Stimulated activated naive B cell treated with anti-CD40 and anti-IgM and Interleukin-4, amounts not matched to agents 10 μg/mL and 1 μg/mL and 100 μg/mL, for 72 hours (primary cell): ENCODE results near the gene MOCOS.

Experiments
- ATAC-seq, 2 donors: fragments of 150-1000 bp; cut with Tn5 transposase; replicated peaks; 2 replicates each; pipeline ENCODE4 v1.10.0; 2021; ENCODE audit warnings: moderate library complexity in 1 of 2
- DNase-seq: peaks from one replicate; pipeline ENCODE4 v3.0.0; 2021
- H3K27ac Mint-ChIP-seq: one replicate; pipeline ENCODE4 v1.8.0; 2022; ENCODE audit warnings: mild to moderate bottlenecking, mixed read lengths
- H3K27me3 Mint-ChIP-seq, 2 donors: one replicate each; pipeline ENCODE4 v1.8.0; 2022; ENCODE audit warnings: mixed read lengths in 2 of 2
- H3K36me3 Mint-ChIP-seq, 2 donors: one replicate each; pipeline ENCODE4 v1.8.0; 2022; ENCODE audit warnings: mixed read lengths in 2 of 2, mild to moderate bottlenecking in 1 of 2
- H3K4me1 Mint-ChIP-seq, 2 donors: one replicate each; pipeline ENCODE4 v1.8.0; 2022; ENCODE audit warnings: mixed read lengths in 2 of 2, mild to moderate bottlenecking in 1 of 2
- H3K4me3 Mint-ChIP-seq, 2 donors: one replicate each; pipeline ENCODE4 v1.8.0; 2022; ENCODE audit warnings: mild to moderate bottlenecking in 2 of 2, mixed read lengths in 2 of 2, moderate library complexity in 1 of 2
- H3K9me3 Mint-ChIP-seq, 2 donors: one replicate each; pipeline ENCODE4 v1.8.0; 2022; ENCODE audit warnings: mixed read lengths in 2 of 2, mild to moderate bottlenecking in 1 of 2

MOCOS gene

DNA sequence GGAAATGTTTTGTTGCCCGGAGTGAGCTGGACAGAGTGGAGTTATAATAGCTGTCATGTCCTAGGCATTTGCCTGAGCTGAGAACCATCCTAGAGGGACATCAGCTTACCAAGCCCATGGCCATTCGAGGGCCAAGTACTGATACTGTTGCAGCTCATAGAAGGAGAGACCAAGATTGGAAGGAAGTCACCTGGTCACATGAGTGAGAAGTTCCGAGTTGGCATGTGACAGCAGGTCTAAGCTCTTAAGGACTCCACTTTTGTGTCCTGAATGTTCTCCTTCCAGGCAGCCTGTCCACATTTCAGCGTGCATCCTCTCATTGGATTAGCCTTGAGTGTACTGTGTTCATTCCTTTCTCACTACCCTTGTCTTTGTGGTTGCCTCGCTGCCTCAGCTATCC is 114.6 kb downstream of the MOCOS start:
- Mint-ChIP-seq H3K4me1 (peaks cover 0 to 2% of the 10 kb centered on the region in 2 donors), H3K9me3 (no peaks in the 10 kb centered on the region), H3K27ac (no peak overlapping the region), H3K36me3 (no peaks in the 10 kb centered on the region), H3K4me3 (no peak overlapping the region), H3K27me3 (peaks cover 49 to 74% of the 10 kb centered on the region in 2 donors)
- ATAC-seq (no peak), DNase-seq (no peak)

DNA sequence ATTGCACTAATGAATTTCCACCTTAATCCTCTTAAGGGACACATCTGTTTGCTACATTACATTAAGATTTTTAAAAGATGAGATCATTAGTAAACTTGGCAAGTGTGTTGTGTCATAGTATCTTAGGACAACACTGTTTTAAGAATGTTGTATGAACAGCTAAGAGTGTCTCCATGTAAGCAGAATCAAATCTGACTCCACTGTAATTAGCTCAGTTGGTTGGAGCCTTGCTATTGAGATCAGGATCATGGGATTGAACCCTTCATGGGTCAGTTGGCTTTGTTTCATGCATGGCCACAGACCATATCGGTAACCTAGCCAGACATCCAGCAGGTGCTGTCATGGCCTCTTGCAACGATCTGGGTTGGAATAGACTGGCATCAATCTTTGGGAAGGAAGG is 115.4 kb downstream of the MOCOS start:
- ATAC-seq (no peak), DNase-seq (no peak)
- H3K4me3 Mint-ChIP-seq, result no peak overlapping the region

DNA sequence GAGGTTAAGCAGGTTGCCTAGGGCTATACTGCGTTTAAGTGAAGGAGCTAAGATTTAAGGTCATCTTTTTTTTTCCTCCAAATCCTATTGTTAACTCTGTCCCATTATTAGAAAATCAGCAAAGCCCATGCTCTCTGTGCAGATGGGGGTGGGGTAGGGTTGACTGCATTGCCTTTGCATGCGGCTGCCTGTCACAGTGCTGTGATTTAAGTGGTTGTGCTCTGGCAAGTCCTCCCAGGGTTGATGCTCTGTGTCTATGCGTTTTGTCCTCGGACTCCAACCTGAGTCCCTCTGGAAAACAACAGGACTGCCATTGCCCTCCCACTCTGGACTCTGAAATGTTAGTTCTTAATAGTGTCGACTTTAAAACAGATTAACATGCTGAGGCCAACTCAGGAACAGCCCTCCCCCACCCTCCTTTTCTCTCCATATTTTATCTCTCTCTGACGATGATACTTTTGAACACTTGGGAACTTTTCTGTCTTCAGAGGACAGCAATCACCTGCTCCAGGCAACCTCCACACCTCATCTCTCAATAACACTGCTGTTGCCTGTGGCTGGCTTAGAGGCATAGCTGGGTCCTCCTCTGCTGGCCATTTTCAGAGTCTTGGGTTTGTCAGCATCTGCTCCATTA is 116.0 kb downstream of the MOCOS start:
- no peaks in the 10 kb centered on the region for H3K9me3 Mint-ChIP-seq
- no peaks in the 10 kb centered on the region for H3K36me3 Mint-ChIP-seq
- no peak overlapping the region for H3K4me3 Mint-ChIP-seq
- H3K27me3 Mint-ChIP-seq, result peaks cover 50 to 82% of the 10 kb centered on the region in 2 donors
- ATAC-seq (no peak), DNase-seq (no peak)
- peaks cover 0 to 2% of the 10 kb centered on the region in 2 donors for H3K4me1 Mint-ChIP-seq
- no peak overlapping the region for H3K27ac Mint-ChIP-seq

More for the DNA sequence above, 115.4 kb downstream of the MOCOS start:
- Mint-ChIP-seq H3K36me3 (no peaks in the 10 kb centered on the region), H3K9me3 (no peaks in the 10 kb centered on the region), H3K4me1 (peaks cover 0 to 2% of the 10 kb centered on the region in 2 donors), H3K27me3 (peaks cover 49 to 80% of the 10 kb centered on the region in 2 donors), H3K27ac (no peak overlapping the region)

DNA sequence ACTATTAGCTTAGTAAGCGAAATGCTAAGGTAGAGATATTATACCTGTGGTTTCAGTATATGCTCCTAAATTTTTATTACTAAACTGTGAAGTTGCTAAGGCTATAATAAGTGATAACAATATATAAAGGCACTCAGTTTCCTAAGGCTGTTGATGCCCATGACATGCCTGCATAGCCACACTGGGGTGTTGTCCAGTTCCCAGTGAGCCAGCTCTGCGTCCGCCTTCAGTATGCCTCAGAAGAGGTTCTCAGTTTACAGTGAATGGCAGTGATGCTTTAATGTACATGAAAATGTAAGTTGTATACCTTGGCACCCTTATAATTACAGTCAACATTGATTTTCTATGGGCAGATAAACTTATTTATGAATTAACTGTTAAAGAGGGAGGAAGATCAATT is 117.4 kb downstream of the MOCOS start:
- ATAC-seq, result no peak
- Mint-ChIP-seq H3K9me3 (no peaks in the 10 kb centered on the region), H3K4me3 (no peak overlapping the region), H3K4me1 (peaks cover 0 to 2% of the 10 kb centered on the region in 2 donors), H3K27ac (no peak overlapping the region), H3K27me3 (peaks cover 48 to 82% of the 10 kb centered on the region in 2 donors), H3K36me3 (no peaks in the 10 kb centered on the region)
- DNase-seq, result no peak

DNA sequence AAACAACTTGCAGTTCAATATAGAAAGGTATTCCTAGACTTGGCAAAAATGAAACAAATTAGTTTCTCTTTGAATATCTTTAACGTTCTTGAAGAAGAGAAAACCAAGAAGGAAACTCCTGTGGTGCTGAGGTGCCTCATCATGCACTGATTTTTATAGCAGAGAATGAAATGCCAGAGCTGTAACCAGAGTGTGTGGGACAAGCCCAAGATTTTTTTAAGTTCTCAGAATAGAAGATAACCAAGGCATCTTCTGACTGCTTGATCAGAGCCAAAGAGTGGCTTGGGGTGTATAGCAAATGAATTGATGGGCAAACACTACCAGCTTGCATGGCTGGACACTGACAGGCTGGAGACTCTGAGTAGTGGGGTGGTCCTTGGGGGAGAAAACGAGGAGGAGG is 118.1 kb downstream of the MOCOS start:
- Mint-ChIP-seq H3K27me3 (peaks cover 41 to 76% of the 10 kb centered on the region in 2 donors), H3K36me3 (no peaks in the 10 kb centered on the region), H3K4me1 (peaks cover 0 to 2% of the 10 kb centered on the region in 2 donors), H3K4me3 (no peak overlapping the region), H3K27ac (no peak overlapping the region), H3K9me3 (no peaks in the 10 kb centered on the region)
- DNase-seq (no peak), ATAC-seq (no peak)

DNA sequence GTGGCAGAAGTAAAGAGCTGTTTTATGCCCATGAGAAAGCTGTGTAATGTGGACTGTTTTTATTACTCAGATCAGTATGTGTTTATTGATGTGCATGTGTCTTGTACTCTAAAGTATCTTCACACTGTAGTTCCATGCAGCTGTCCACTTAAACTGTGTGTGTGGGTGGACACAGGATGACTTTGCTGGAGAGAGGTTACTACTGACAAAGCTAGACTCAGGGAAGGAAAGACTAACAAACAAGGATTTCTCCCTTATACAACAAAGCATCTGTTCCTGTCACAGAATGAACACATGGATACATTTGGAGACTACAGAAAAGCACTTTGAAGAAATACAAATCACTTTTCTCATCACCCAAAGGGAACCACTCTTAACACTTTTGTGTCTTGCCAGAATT is 120.2 kb downstream of the MOCOS start:
- peaks cover 0 to 2% of the 10 kb centered on the region in 2 donors for H3K4me1 Mint-ChIP-seq
- no peak for DNase-seq
- peaks cover 47 to 71% of the 10 kb centered on the region in 2 donors for H3K27me3 Mint-ChIP-seq
- no peak overlapping the region for H3K27ac Mint-ChIP-seq
- no peak overlapping the region for H3K4me3 Mint-ChIP-seq
- H3K9me3 Mint-ChIP-seq, result no peaks in the 10 kb centered on the region
- no peak for ATAC-seq
- H3K36me3 Mint-ChIP-seq, result no peaks in the 10 kb centered on the region

DNA sequence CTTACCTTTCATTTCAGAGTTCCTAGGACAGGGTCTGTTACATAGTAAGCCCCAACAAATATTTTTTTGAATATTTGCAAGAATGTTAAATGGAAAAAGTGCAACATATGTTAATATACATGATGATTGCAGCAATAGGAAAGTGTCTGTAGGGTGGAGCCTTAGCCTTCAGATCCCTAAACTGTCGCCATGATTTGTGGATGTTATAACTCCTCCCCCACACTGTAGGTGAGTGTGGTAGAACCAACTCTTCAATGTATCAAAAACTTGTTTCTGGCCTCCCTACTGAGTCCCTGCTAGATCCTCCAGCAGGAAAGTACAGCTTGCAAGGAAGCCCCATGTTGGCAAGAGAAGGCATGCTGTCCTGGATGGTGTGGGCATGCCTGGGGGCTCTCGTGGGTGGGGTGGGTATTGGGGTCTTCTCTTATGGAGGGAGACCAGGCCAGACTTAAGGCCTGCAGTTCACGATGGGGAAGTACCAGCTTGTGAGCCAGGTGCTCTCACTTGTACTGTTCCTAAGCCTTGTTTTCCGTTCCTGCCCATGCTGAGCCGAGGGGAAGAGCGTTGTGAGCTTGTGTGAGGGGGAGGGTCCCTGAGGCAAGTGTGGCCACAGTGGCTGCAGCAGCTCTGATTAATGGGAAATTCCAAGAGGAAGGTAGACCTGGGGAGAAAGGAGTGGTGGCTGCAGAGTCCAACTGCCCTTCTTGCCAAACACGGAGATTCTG is 121.6 kb downstream of the MOCOS start:
- no peaks in the 10 kb centered on the region for H3K36me3 Mint-ChIP-seq
- peaks cover 42 to 57% of the 10 kb centered on the region in 2 donors for H3K27me3 Mint-ChIP-seq

DNA sequence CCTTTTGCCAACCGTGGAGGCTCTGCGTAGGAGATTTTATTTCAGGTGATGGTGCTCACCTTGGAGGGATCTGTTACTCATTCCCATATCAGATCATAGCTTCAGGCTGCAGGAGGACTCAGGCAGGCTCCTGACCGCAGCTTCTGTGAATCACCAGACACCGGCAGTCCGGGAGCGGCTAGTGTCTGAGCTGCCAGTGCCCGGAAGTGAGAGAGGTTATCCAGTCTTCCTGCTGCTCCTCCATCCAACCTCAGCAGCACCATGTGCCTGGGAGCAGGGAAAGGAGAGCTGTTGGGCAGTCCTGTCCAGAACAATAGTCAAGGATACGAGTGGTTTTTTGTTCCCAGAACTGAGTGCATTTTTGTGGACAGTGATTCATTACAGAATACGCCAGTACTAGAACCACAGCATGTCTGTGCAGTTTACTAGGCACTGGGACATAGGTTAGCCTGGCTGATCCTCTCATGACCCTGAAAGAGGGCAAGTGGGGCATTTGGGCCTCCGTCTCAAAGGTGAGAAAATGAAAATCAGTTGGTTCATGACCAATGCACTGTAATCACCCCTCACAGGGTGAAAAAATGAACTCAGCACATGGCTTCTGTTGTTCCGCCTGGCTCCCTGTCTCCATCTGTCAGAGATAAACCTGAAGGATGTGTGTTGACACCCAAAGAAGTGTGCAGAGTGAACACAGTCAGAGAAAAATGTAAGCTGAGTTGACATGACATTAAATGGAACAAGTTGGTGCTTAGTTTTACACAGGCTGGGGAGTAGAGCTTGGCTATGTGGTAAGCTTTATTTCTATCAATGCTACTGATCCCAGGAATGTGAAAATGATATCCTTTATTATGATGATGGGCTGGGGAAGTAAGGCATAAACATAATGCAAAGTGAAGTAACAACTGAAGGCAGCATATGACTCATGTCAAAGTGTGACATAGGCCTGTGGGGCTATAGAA is 122.4 kb downstream of the MOCOS start:
- no peak overlapping the region for H3K27ac Mint-ChIP-seq
- peaks cover 0 to 2% of the 10 kb centered on the region in 2 donors for H3K4me1 Mint-ChIP-seq
- H3K4me3 Mint-ChIP-seq, result no peak overlapping the region
- ATAC-seq, result no peak
- H3K27me3 Mint-ChIP-seq, result peaks cover 40 to 49% of the 10 kb centered on the region in 2 donors
- H3K36me3 Mint-ChIP-seq, result no peaks in the 10 kb centered on the region
- H3K9me3 Mint-ChIP-seq, result no peaks in the 10 kb centered on the region
- no peak for DNase-seq

More for the DNA sequence above, 121.6 kb downstream of the MOCOS start:
- Mint-ChIP-seq H3K4me3 (no peak overlapping the region), H3K27ac (no peak overlapping the region), H3K9me3 (no peaks in the 10 kb centered on the region), H3K4me1 (peaks cover 0 to 2% of the 10 kb centered on the region in 2 donors)
- ATAC-seq (no peak), DNase-seq (no peak)

DNA sequence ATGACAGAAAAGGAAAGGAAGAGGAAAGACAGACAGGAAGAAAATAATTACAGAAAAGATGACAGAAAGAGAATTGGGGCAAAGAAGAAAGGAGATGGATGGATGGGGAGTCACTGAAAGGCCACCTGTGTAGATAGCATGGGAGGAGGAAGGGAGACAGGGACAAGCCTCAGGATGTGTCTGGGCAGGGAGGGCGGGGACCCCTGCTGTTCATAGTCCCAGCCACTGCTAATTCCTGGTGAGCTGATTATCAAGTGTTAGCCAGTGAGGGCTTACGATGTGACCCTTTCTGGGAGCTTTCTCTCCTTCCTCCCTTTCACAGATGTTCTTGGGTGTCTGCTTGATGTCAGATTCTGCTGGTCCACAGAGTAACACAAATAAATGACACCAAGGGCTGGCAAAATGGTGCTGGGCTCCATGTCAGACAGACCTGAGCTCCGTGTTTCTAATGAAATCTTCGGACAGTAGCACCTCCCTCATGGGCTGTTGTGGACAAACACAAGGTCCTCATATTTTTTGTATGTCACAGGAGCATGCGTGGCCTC is 123.8 kb downstream of the MOCOS start:
- no peak overlapping the region for H3K4me3 Mint-ChIP-seq
- no peaks in the 10 kb centered on the region for H3K4me1 Mint-ChIP-seq
- no peak for DNase-seq
- no peaks in the 10 kb centered on the region for H3K36me3 Mint-ChIP-seq
- no peak overlapping the region for H3K27ac Mint-ChIP-seq
- ATAC-seq, result no peak
- peaks cover 32 to 36% of the 10 kb centered on the region in 2 donors for H3K27me3 Mint-ChIP-seq
- no peaks in the 10 kb centered on the region for H3K9me3 Mint-ChIP-seq

DNA sequence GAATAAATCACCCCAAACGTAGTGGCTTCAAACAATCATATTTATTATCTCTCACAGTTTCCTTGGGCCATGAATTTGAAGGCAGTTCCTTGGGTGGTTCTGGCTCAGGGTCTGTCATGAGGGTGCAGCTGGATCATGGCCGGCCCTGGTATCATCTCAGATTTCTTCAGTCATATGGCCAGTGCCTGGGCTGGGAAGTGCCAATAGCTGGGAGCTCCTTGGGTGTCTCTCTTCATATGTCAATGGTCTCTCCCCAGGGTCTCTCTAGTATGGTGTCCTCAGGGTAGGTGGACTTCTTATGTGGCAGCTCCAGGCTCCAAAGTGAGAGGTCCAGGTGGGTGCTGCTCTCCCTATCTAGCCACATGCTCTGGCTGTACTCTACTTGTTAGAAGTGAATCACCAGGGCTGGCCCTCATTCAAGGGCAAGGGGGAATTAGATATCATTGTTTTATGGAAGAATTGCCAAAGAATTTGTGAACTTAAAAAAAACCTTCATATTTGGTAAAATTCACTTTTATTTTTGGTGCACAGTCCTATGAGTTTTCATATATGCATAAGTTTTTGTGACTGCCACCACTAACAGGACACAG is 125.6 kb downstream of the MOCOS start:
- ATAC-seq, result no peak
- Mint-ChIP-seq H3K36me3 (no peaks in the 10 kb centered on the region), H3K27me3 (peaks cover 21 to 25% of the 10 kb centered on the region in 2 donors), H3K4me3 (no peak overlapping the region), H3K9me3 (peaks cover 0 to 5% of the 10 kb centered on the region in 2 donors), H3K4me1 (no peaks in the 10 kb centered on the region), H3K27ac (no peak overlapping the region)
- DNase-seq, result no peak

DNA sequence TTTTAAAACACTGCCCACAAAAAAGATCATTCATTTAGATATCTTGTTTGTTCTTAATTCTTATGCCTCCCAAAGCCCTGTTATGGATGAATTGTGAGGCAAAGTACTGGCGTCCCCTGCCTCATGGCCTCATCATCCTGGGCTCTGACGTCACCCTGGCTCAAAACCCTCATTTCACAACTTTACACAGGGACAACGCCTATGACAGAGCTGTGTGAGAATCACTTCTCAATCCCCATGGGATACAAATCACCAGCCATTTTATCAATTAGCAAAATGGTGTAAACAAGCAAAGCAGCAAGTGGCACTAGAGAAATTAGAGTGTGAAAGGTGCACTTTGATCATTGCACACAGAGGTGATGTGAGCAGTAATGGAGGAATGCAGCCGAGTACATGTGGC is 126.8 kb downstream of the MOCOS start:
- Mint-ChIP-seq H3K4me1 (no peaks in the 10 kb centered on the region), H3K4me3 (no peak overlapping the region), H3K27ac (no peak overlapping the region), H3K9me3 (peaks cover 9 to 14% of the 10 kb centered on the region in 2 donors), H3K36me3 (peaks cover 3 to 5% of the 10 kb centered on the region in 2 donors), H3K27me3 (peaks cover 22 to 25% of the 10 kb centered on the region in 2 donors)
- no peak for ATAC-seq
- DNase-seq, result no peak

DNA sequence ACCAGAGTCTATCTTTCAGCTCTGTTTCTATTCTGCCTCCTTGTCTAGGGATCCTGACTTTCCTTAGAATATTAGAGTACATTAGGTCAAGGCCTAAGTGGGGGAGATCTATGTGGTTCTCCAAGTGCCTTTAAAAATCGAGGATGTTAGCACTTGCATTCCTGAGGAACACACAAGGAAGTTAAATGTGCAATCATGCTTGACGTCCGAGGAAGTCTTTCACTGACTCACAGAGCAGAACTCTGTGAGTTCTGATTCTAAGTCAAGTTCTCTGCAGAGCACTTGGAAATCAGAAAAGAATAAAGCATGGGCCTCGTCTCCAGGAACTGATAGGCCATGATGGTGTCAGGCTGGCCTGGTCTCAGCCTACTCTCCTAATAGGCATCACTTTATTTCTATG is 127.5 kb downstream of the MOCOS start:
- ATAC-seq (no peak), DNase-seq (no peak)
- H3K9me3 Mint-ChIP-seq, result peaks cover 14 to 18% of the 10 kb centered on the region in 2 donors
- peaks cover 3 to 5% of the 10 kb centered on the region in 2 donors for H3K36me3 Mint-ChIP-seq
- peaks cover 25% of the 10 kb centered on the region in 2 donors for H3K27me3 Mint-ChIP-seq
- no peaks in the 10 kb centered on the region for H3K4me1 Mint-ChIP-seq
- no peak overlapping the region for H3K27ac Mint-ChIP-seq
- H3K4me3 Mint-ChIP-seq, result no peak overlapping the region

DNA sequence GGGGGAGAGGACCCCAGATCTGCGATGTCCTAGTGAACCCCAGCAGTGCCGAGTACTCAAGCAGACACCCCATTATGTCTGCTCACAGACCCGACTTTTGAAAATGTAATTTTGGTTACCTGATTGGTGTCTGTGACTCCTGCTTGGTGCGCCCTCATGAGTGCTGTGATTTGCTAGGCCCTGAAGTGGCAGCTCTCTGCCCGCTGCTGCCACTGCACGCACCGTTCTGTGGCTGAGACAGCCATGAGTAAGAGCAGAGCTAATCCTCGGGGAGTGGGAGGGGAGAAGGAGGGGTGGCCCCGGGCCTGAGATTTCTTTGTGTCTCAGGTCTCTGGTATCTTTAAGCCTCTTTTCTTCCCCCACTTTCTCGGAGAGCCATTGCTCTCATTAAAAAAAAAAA is 128.4 kb downstream of the MOCOS start:
- Mint-ChIP-seq H3K9me3 (peaks cover 15 to 19% of the 10 kb centered on the region in 2 donors), H3K4me1 (no peaks in the 10 kb centered on the region), H3K27ac (no peak overlapping the region), H3K4me3 (no peak overlapping the region), H3K27me3 (peaks cover 27 to 30% of the 10 kb centered on the region in 2 donors), H3K36me3 (peaks cover 3 to 5% of the 10 kb centered on the region in 2 donors)
- DNase-seq, result no peak
- ATAC-seq, result no peak

DNA sequence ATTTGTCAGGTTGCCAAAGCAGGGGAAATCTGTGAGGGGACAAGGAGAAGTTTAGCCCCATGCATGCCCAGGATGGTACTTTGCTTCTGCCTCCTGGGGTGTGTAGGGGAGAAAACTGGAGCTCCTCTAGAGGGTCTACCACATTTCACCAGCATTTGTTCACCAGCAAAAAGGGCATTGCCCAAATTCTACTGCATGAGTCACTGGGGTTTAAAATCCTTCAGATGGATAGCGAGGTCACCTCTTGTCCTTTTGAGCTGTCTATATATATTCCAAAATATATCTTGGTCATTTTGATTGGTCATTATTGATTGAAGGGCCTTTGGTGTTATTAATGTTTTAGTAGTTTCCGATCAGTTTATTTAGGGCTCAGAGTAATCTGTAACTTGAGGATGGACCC is 128.9 kb downstream of the MOCOS start:
- Mint-ChIP-seq H3K27ac (no peak overlapping the region), H3K27me3 (peaks cover 30 to 34% of the 10 kb centered on the region in 2 donors), H3K36me3 (peaks cover 3 to 5% of the 10 kb centered on the region in 2 donors), H3K4me1 (no peaks in the 10 kb centered on the region), H3K9me3 (peaks cover 15 to 19% of the 10 kb centered on the region in 2 donors), H3K4me3 (no peak overlapping the region)
- DNase-seq (no peak), ATAC-seq (no peak)
